CD4-positive, alpha-beta T cell treated with Interleukin-12 subunit alpha and Interleukin-12 subunit beta, for 1 hour (primary cell): ENCODE measurements around the gene SCNN1G.
"Not testable (repeated sequence)": the region's sequence is repeated elsewhere in the genome, so short reads cannot be mapped to it uniquely, and the experiment has no call there.

Source experiments
- DNase-seq: peaks from one replicate; pipeline ENCODE4 v3.0.0-alpha.2; 2020

SCNN1G gene

GRCh38 chr16:23207485-23207884, 24.9 kb downstream of the SCNN1G start:
- no peak for DNase-seq

- DNase-seq: no peak
Observed at GRCh38 chr16:23209606-23210005, 27.1 kb downstream of the SCNN1G start.

DNA sequence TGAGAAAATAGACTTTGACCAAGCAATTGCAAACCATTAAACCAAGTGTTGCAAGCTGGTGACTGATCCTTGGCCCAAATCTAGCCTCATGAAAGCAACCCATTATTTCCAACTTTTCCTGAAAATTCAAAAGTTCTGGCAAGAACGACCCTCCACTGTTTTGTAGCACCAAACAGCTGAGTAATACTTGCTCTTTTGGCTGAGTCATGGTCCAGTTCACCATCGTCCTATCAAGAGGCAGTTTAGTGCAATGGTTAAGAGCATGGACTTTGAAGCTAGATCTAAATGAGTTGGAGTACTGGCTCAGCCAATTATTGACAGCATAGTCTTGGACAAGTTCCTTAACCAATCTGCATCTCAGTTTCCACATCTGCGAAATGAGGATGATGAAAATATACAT, 31.3 kb downstream of the SCNN1G start:
- DNase-seq: no peak

DNA sequence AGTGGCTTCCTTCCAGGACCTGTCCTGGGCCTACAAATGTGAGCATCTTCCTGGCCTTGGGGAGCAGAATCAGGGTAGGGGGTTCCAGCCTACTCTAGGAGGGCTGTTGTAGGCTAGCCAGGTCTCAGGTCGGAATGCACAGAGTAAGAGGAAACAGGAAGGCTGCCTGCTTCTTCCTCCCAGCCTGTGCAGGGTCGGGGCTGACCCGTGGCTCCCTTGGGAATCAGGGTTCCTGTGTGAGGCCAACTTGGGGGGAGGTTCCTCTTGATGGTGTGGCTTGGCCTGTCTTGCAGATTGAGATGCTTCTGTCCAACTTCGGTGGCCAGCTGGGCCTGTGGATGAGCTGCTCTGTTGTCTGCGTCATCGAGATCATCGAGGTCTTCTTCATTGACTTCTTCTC, 32.3 kb downstream of the SCNN1G start:
- DNase-seq: no peak

DNA sequence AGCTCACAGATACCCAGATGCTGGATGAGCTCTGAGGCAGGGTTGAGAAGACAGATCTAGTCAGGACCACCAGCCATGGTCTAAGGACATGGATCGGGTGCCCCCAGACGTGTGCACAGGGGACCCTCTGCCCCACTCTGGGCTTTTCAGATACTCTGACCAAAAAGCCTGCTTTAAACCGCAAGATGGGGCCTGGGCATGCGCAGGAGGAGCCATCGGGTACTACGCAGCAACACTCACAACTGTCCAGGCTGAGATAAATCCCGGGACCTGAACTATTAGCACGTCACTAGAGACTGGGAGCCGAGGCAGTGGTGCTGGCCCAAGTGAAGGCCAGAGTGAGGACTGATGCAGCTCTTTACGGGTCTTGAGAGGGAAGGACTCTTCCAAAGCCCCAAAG, 32.9 kb downstream of the SCNN1G start:
- no peak for DNase-seq

DNA sequence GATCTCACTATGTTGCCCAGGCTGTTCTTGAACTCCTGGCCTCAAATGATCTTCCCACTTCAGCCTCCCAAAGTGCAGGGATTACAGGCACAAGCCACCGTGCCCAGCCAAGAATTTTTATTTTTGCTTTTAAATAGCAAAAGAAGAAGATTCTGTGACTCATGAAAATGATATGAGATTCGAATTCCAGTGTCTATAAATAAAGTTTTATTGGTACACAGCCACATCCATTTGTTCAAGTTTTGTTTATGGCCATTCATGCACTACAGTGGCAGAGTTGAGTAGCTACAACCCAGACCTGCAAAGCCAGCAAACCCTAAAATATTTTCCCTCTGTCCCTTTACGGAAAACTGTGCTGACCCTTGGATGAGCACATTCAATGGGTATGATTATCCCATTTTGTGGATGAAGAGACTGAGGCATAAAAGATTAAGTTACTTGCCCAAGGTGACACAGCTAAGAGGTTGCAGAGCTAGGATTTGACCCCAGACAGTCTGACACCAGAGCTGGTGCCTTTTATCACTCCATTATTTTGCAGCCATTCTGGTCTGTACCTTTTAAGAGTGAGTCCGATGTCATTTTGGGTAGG, 34.2 kb downstream of the SCNN1G start:
- DNase-seq: no peak

DNA sequence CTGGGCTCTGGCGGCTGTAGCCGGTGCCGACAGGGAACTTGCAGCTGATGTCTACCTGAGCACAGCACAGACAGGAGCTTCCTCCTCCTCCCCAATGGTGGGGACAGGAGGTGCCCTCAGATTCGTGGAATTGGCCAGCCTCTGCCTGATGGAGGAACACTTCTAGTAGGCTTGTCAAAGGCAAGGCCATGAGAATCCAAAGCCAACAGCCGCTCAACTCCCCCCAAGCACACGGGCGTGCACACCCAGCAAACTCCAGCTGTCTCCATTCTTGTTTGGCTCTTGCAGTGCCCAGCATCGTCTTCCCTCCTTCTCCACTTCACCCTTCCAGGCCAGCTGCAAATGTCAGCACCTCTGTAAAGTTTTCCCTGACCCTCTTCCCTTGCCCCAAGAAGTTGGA, 35.1 kb downstream of the SCNN1G start:
- no peak for DNase-seq

- no peak for DNase-seq
Observed at GRCh38 chr16:23222929-23223328, 40.4 kb downstream of the SCNN1G start.

DNA sequence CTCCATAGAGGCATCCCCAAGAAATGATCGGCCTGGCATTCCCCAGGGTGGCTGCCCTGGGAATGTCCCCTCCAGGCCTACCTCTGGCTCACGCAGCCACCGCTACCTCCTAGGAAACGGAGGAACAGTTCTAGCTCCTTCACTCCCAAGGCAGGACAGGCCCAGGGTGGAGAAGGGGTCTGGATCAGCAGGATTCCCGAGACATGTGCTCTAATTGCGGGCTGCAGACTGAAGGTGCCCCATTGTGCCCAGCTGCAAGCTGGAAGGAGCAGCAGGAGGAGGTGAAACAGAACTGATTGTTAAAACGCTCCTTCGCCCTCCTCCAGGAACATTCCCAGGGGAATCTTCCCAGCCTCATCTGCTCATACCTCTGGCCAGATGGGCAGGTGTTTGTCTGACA, 40.8 kb downstream of the SCNN1G start:
- DNase-seq: no peak

- no peak for DNase-seq
Observed at GRCh38 chr16:23225109-23225508, 42.6 kb downstream of the SCNN1G start.

DNA sequence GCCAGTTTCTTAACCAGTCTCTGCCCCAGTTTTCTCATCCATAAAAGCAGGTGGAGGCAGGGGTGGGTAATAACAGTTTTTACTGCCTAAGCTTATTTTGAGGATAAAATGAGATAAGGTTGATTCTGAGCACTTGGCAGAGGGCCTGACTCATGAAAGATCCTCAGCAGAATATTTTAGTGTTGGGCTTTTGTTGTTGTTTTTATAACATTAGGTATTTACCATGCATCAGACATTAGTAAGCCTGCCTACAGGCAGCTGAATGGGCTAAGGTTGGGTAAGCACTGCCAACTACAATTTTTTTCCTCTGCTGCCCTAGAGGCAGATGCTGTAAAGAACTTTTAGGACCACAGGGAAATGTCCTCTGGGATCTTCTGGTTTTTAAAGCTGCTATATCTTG, 43.1 kb downstream of the SCNN1G start:
- no peak for DNase-seq

DNA sequence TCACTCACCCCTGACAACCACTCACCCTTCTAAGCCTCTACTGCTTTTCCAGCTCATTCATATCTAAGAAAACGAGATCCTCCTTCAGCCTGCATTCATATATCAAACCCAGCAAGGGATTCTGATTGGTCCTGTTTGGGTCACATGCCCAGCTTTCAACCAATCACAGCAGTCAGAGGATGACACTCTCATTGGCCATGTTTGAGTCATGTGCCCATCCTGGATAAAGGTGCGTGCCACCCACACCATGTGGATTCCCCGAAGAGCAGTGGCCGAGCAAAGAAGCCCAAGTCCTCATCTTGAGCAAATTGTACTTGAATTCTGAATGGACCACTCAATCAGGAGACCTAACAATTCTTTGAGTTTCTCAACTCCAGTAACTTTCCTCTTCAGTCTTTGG, 45.0 kb downstream of the SCNN1G start:
- no peak for DNase-seq

DNA sequence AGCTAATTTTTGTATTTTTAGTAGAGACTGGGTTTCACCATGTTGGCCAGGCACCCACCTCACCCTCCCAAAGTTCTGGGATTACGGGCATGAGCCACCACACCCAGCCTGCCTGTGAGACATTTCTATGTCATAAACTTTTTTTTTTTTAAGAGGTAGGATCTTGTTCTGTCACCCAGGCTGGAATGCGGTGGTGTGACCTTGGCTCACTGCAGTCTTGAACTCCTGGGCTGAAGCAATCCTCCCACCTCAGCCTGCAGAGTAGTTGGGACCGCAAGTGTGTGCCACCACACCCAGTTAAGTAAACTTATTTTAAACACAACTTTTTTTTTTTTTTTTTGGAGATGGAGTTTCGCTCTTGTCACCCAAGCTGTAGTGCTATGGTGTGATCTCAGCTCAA, 47.2 kb downstream of the SCNN1G start:
- no peak for DNase-seq

GRCh38 chr16:23232806-23233205, 50.3 kb downstream of the SCNN1G start:
- no peak for DNase-seq

DNA sequence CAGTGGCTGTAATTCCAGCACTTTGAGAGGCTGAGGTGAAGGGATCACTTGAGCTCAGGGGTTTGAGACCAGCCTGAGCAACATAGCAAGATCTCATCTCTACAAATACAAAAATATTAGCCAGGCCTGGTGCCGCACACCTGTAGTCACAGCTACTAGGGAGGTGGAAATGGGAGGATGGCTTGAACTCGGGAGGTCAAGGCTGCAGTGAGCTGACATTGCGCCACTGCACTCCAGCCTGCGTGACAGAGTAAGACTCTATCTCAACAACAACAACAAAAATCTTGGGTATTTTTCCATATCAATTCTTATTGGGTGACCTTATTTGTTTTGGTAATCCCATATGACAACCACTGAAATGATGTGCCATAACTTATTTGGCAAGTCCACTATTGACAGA, 52.6 kb downstream of the SCNN1G start:
- DNase-seq: no peak

- no peak for DNase-seq
Observed at GRCh38 chr16:23236983-23237382, 54.4 kb downstream of the SCNN1G start.

DNA sequence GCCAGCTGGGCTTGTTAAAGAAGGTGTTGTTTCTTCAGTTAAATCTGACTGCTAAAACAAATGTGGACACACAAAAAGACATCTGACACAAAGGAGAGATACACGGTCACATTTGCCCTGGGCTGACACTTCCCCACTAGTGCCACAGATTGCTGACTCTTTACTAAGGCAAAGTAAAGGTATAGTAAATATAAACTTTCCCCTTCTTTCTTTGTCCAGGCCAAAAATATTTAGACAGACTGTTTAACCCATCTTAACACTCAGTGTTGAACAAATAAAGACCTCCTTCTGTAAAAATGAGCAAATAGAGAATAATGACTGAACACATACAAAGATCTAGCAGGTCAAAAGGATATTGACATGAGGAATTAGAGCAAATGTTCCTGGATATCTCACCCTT, 58.4 kb downstream of the SCNN1G start:
- DNase-seq: no peak

DNA sequence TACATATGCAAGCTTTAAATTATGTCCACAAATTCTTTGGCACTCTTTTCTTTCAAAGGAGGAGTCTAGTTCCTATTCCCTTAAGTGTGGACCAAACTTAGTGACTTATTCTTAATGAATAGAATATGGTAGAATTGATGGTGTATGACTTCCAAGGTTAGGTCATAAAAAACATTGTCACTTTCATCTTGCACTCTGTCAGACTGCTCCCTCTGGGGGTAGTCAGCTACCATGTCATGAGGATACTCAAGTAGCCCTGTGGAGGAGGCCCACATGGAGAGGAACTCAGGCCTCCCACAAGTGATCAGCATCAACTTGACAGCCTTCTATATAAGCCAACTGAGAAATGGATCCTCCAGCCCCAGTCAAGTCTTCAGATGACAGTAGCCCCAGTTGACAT, 61.6 kb downstream of the SCNN1G start:
- no peak for DNase-seq

DNA sequence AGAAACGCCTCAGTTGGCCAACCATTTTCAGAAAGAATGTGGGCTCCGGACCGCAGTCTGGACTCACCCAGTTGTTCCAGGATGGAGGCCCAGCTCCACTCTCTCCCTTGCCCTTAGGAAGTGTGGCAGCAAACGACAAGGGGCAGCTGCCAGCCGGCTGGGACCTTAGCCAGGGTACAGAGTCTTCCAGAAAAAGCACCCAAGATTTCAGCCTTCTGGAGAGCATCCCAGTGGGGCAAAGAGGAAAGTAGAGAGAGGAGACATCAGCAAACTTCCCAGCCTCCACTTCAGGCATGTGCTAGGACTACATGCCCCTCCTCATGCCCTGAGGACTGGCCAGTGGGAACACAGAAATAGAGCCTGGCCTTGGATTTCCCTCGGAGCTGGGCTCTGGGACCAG, 62.7 kb downstream of the SCNN1G start:
- DNase-seq: no peak

DNA sequence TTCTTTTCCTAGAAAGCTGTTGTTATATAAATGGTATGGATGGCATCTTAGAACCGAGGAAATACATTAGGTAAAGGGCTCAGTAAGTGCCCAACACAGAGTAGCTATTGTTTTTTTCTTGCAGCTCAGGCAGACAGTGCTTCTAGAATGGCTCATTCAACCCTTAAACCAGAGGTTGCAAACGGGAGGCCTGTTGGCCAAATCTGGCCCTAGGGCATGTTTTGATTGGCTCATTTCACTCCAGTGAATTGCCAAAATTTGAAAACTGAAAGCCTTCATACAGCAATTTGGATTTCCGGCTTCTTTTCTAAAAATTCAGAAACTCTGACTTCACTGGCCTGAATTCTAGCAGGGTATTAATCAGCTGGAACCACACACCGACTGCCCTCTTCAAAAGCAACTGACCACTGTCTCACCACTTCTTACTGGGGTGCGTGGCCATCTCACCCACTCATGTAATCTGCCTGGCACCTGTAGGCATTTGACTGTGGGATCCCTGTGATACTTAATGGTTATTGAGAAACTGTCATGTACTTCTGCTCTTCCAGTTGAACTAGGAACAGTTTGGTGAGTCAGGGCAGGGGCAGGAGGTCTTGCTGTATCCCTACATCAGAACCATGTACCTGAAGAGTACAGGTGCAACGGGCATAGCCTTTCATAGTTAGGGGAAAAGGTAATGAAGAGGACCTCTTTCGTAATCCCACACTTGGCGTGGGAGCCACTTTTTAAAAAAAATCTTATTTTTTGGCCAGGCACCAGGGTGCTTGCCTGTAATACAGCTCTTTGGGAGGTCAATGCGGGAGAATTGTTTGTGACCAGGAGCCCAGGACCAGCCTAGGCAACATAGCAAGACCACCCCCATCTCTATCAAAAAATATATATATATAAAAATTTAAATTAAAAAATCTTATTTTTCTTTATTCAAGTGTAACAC, 66.0 kb downstream of the SCNN1G start:
- DNase-seq: no peak

- no peak for DNase-seq
Observed at GRCh38 chr16:23249830-23250229, 67.3 kb downstream of the SCNN1G start.

DNA sequence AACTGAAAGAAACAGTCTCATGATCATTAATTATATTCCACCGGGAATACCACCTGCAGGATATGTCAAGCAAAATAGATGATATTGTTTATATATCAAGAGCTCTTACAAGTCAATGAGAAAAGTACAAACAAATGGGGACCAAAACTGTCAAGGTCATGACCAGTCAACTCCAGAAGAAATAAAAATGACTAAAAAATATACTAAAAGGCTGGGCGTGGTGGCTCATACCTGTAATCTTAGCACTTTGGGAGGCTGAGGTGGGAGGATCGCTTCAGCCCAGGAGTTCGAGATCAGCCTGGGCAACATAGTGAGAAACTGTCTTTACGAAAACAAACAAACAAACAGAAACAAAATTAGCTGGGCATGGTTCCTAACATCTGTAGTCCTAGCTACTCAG, 69.8 kb downstream of the SCNN1G start:
- no peak for DNase-seq

- not testable (repeated sequence) for DNase-seq
Observed at GRCh38 chr16:23253650-23254049, 71.1 kb downstream of the SCNN1G start.

GRCh38 chr16:23254338-23254737, 71.8 kb downstream of the SCNN1G start:
- no peak for DNase-seq

DNA sequence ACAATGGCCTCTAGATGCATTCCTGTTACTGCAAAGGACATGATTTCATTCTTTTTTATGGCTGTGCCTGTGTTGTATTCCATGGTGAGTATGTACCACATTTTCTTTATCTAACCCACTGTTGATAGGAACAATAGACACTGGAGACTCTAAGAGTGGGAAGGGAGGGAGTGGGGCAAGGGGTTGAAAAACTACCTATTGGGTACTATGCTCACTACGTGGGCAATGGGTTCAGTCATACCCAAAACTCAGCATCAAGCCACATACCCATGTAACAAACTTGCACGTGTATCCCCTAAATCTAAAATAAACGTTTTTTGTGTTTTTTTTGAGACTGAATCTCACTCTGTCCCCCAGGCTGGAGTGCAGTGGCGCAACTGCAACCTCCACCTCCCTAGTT, 72.5 kb downstream of the SCNN1G start:
- DNase-seq: no peak
